Measurements from ENCODE around the gene SAFB. TPM values are rescaled to one million over a fixed set of nuclear protein-coding genes. Genes with fewer than 3 reads are reported as not detected.

The SAFB gene
- total and polyA plus RNA-seq, 9 donors: 64.1 to 108 (median 75.2) TPM

DNA sequence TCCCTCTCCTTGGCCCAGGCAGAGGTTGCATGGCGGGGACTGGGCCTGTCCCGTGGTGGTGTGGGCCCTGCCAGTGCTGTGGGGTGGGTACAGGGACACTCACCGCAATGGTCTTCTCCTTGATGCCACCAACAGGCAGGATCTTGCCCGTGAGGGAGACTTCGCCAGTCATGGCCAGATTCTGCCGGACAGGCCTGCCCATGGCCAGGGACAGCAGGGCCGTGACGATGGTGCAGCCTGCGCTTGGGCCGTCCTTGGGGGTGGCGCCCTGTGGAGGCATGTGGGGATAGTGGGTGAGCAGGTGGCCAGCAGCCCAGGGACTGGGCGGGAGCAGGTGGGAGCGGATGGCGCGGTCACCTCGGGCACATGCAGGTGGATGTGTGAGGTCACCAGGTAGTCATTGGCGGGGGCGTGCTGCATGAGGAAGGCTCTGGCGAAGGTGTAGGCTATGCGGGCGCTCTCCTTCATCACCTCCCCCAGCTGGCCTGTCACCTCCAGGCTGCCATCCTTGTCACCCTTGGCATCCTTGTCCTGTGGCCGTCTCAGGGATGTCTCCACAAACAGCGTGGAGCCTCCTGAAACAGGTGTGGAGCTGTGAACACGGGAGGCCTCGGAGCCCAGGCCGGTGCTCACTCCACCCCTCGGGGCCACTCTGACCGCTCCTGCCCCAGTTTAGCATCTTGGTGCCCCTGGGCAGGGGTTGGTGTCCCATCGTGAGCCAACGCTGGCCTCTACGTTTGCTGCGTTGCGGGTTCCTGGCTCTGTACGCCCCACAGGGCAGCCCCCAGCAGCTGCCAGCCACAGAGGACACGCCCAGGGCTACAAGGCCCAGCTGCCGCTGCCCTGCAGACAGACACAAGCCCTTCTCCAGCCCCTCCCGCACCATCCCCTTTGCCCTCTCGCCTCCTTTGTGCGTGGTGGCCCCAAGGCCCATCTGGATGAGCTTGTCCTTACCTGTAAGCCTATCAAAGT, 70.6 kb downstream of the SAFB start:
- no peak overlapping the region for H3K4me3 ChIP-seq
- peak in 2 of 5 donors; percentile 18 to 42 for DNase-seq
- peaks cover 4% of the 10 kb centered on the region for H3K4me1 ChIP-seq (ENCODE audit: insufficient read depth)
- intact Hi-C loops (cut with DNase I): loop anchor here in 1 of 4 donors (5.0 kb wide), 1 partner anchor 646 kb away; no protein-coding TSS in a partner anchor
- H3K27ac ChIP-seq: no peak overlapping the region
- no peaks in the 10 kb centered on the region for H3K36me3 ChIP-seq
- WGBS, 3 donors: 73 to 83% (median 73%) methylated on average over 39 of the region's 39 CpGs
- no peaks in the 10 kb centered on the region for H3K9me3 ChIP-seq
- H3K27me3 ChIP-seq: no peaks in the 10 kb centered on the region
- TF ChIP-seq EP300 (IDR thresholded peaks at IDR 0.05): no peak

DNA sequence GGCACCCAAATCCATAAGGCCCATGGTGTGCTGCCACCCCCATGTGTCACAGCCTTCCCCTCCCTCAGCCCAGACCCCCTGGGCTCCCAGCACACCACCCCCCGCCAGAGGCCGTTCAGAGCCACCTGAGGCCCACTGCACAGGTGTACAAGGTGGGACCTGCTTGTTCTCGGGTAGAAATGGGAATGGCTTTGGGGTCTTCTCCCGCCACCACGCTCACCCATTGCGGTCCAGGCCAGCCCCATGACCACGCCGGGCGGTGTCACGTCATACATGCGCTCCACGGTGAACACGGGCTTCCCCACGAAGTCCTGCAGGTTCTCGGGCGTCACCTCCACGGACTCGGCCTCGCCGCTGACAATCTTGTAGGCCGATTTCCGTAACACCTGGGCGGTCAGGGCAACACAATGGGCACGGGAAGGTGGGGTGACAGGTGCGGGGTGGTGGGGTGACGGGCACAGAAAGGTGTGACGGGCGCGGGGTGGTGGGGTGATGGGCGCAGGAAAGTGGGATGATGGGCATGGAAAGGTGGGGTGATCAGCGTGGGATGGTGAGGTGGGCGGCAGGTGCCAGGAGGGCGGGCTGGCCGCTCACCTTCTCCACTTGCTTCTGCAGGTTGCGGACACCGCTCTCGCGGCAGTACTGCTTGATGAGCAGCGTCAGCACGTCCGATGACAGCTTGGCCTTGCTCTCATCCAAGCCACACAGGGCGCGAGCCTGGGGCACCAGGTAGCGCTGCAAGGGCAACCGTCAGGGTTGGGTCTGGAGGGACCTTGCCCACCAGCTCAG, 71.5 kb downstream of the SAFB start:
- intact Hi-C loops (cut with DNase I): loop anchor here in 1 of 4 donors (5.0 kb wide), 1 partner anchor 647 kb away; no protein-coding TSS in a partner anchor
- Histone ChIP-seq H3K4me1 (ENCODE audit: insufficient read depth) (peaks cover 4% of the 10 kb centered on the region), H3K27ac (no peak overlapping the region), H3K36me3 (no peaks in the 10 kb centered on the region), H3K27me3 (no peaks in the 10 kb centered on the region), H3K9me3 (no peaks in the 10 kb centered on the region), H3K4me3 (no peak overlapping the region)
- TF ChIP-seq, protein P1, sequence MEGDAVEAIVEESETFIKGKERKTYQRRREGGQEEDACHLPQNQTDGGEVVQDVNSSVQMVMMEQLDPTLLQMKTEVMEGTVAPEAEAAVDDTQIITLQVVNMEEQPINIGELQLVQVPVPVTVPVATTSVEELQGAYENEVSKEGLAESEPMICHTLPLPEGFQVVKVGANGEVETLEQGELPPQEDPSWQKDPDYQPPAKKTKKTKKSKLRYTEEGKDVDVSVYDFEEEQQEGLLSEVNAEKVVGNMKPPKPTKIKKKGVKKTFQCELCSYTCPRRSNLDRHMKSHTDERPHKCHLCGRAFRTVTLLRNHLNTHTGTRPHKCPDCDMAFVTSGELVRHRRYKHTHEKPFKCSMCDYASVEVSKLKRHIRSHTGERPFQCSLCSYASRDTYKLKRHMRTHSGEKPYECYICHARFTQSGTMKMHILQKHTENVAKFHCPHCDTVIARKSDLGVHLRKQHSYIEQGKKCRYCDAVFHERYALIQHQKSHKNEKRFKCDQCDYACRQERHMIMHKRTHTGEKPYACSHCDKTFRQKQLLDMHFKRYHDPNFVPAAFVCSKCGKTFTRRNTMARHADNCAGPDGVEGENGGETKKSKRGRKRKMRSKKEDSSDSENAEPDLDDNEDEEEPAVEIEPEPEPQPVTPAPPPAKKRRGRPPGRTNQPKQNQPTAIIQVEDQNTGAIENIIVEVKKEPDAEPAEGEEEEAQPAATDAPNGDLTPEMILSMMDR (IDR thresholded peaks at IDR 0.05): no peak
- no peak for TF ChIP-seq EP300 (IDR thresholded peaks at IDR 0.05)
- no peak for TF ChIP-seq POLR2A (IDR thresholded peaks at IDR 0.05)
- WGBS, 3 donors: 88 to 91% (median 88%) methylated on average over 42 to 45 of the region's 45 CpGs
- peak in 2 of 5 donors; percentile 23 to 39 for DNase-seq

DNA sequence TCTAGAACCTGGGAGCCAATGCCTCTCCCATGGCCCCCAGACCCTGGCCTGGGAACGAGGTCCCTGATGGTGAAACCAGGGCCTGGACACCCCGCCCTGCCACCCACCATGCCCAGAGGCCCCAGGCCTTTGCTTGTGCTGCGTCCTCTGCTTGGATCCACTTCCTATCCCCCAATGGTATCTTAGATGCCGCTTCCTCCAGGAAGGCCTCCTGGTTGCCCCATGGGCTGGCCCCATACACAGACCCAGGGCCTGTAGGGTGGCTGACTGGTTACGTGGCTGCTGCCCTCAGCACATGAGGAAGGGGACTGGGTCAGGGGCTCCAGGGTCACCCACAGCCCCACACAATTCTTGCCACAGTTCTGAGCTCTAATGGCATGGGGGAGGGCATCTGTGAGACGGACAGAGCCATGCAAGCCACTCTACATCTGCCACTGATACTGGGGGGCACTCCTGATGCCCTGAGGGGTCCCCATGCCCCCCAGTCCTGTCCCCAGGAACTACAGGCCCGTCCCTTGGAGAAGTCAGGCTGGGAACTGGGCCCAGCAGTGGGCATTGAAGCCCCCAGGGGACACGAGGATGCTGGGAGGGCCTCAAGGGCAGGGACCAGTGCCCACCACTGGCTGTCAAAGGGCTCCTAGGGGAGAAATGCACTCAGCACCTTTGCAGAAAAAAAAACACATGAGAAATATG, 72.2 kb downstream of the SAFB start:
- WGBS, 3 donors: 83 to 88% (median 86%) methylated on average over 7 to 8 of the region's 8 CpGs
- H3K4me1 ChIP-seq (ENCODE audit: insufficient read depth): peaks cover 4% of the 10 kb centered on the region
- DNase-seq: peak in 1 of 5 donors; percentile 39
- H3K27me3 ChIP-seq: no peaks in the 10 kb centered on the region
- no peak for TF ChIP-seq EP300 (IDR thresholded peaks at IDR 0.05)
- H3K36me3 ChIP-seq: no peaks in the 10 kb centered on the region
- no peak overlapping the region for H3K27ac ChIP-seq
- intact Hi-C loops (cut with DNase I): loop anchor here in 1 of 4 donors (5.0 kb wide), 1 partner anchor 648 kb away; no protein-coding TSS in a partner anchor
- H3K9me3 ChIP-seq: no peaks in the 10 kb centered on the region
- H3K4me3 ChIP-seq: no peak overlapping the region

DNA sequence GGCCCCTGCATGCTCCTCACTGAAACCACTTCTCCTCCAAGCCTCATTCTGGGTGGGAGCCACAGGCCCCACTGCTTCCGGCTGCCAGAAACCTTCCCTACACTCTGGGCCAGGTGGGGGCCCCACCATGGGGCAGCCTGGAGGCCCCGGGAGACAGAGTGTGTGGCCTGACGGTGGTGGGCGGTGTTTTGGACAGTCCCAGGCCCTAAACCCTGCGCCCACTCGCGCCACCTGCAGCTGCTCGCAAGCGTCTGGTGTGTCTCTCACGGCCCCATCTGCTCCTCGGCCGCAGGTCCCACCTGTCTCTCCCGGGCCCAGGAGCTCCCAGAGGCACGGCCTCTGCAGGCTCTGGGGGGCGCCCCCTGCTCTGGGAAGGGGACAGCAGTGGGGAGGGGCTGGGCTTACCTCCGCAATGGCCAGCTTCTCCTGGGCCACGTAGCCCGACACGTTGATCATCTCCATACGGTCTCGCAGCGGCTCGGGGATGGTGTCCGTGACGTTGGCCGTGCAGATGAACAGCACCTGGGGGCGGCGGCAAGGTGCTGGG, 72.8 kb downstream of the SAFB start:
- DNase-seq: peak in 2 of 5 donors; percentile 9 to 46
- Histone ChIP-seq H3K9me3 (no peaks in the 10 kb centered on the region), H3K27me3 (no peaks in the 10 kb centered on the region), H3K4me3 (no peak overlapping the region), H3K4me1 (ENCODE audit: insufficient read depth) (peaks cover 4% of the 10 kb centered on the region), H3K36me3 (no peaks in the 10 kb centered on the region), H3K27ac (no peak overlapping the region)
- TF ChIP-seq POLR2A (IDR thresholded peaks at IDR 0.05) (no peak), EP300 (IDR thresholded peaks at IDR 0.05) (no peak)
- TF ChIP-seq, protein P1 (IDR thresholded peaks at IDR 0.05): no peak
- intact Hi-C loops (cut with DNase I): no loop called here
- 71 to 82% (median 73%) methylated on average over 25 to 28 of the region's 28 CpGs for WGBS, 3 donors

Measured in ovary (tissue), 9 donors.